Ammon's horn (tissue), 1 donor: ENCODE results near the gene ATG4A.

Experiments
- DNase-seq: peaks from one replicate; pipeline ENCODE4 v3.0.0-alpha.2; 2016; ENCODE audit warnings: low spot score

Gene ATG4A

GRCh38 chrX:108168961-108169740 is 77.6 kb downstream of the ATG4A start:
- DNase-seq = no peak

GRCh38 chrX:108169768-108170167 is 78.2 kb downstream of the ATG4A start:
- no peak for DNase-seq

GRCh38 chrX:108171671-108172070 is 80.1 kb downstream of the ATG4A start:
- no peak for DNase-seq

GRCh38 chrX:108173874-108174273 is 82.3 kb downstream of the ATG4A start:
- no peak for DNase-seq

GRCh38 chrX:108177351-108178142 is 86.0 kb downstream of the ATG4A start:
- DNase-seq = no peak

- DNase-seq = no peak
Observed at GRCh38 chrX:108178143-108178498, 86.5 kb downstream of the ATG4A start.

GRCh38 chrX:108186811-108187210 is 95.2 kb downstream of the ATG4A start:
- DNase-seq = no peak

GRCh38 chrX:108198420-108198819 is 106.8 kb downstream of the ATG4A start:
- no peak for DNase-seq

- DNase-seq = no peak
Observed at GRCh38 chrX:108199041-108199440, 107.5 kb downstream of the ATG4A start.

- peak; percentile 3 for DNase-seq
Observed at GRCh38 chrX:108199691-108200090, 108.1 kb downstream of the ATG4A start.

GRCh38 chrX:108203540-108203939 is 112.0 kb downstream of the ATG4A start:
- no peak for DNase-seq
